ENCODE data around the gene TXNDC17.

DNA sequence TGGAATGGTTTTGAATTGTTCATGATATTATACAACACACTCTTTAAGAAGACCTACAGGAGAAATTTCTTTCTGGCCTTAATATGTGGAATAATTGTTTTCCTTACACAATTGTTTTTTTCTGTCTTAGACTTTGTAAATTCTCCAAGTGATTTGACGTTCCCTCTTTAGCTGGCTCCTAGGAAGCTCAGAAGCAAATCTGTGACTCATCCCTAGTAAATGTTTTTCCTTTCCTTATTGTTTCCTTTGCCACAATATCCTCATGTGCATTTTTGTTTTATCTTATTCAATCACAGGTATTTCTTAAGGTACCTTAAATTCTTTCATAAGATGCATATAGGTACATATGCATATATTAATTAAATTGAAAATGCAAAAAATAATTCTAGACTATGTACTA is 13.8 kb upstream of the TXNDC17 start:
- TF ChIP-seq YY1 (IDR thresholded peaks at IDR 0.05; ENCODE audit: insufficient read depth, insufficient read length): no peak
- TF ChIP-seq ZNF274 (IDR thresholded peaks at IDR 0.05; ENCODE audit: low read depth, low read length): no peak

All from NT2/D1 (cell line).